HG03432 (cell line): ENCODE results near the gene ZBTB48.
A peak's percentile ranks its signal among the peaks of the same experiment; 100 is the strongest.
"Not testable (repeated sequence)": the region's sequence is repeated elsewhere in the genome, so short reads cannot be mapped to it uniquely, and the experiment has no call there.

Source experiments
- ATAC-seq: cut with Tn5 transposase; IDR thresholded peaks from one replicate; pipeline ENCODE4 v1.9.1; 2021; ENCODE audit warnings: mild to moderate bottlenecking, moderate library complexity; ENCODE audit not compliant: unreplicated experiment

ZBTB48 gene

DNA sequence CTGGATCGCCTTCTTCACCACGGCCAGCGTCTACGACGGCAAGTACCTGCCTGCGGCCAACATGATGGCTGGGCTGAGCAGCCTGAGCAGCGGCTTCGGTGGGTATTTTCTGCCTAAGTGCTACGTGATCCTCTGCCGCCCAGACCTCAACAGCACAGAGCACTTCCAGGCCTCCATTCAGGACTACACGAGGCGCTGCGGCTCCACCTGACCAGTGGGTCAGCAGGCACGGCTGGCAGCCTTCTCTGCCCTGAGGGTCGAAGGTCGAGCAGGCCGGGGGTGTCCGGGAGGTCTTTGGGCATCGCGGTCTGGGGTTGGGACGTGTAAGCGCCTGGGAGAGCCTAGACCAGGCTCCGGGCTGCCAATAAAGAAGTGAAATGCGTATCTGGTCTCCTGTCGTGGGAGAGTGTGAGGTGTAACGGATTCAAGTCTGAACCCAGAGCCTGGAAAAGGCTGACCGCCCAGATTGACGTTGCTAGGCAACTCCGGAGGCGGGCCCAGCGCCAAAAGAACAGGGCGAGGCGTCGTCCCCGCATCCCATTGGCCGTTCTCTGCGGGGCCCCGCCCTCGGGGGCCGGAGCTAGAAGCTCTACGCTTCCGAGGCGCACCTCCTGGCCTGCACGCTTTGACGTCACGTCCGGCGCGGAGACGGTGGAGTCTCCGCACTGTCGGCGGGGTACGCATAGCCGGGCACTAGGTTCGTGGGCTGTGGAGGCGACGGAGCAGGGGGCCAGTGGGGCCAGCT lies at the start of gene ZBTB48:
Gene ZBTB48, plus strand, starts transcription at position 621 of the 745 bp plus-strand sequence. CDS start 616 bp downstream, outside the sequence.
- peak; percentile 96 for ATAC-seq

DNA sequence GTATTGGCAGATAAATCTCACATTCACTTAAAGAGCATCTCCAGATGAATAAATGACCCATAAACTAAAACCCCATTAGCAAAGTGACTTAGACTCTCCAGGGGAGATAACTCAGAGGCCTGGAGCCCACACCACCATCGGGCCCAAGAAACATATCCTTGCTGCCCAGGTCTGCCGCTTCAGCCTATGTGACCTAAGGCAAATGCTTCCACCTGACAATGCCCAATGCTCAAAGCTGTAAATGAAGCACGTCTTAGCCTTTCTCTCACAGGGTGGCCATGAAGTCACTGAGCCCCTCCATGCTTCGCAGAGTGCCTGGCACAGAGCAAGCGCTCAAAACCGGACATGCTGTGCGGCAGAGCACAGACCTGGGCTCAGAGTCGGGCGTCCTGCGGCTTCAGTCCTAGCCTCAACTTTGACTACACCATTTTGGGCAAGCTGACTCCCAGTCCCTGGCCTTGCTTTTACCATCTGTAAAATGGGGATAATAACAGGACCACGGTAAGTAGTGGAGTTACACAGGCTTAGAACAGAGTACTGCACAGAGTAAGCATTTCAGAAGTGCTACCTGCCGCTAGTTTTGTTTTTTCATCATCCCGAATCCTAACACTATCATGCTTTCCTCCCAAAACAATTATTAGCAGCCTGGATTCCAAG lies 49.2 kb upstream of the ZBTB48 start:
- ATAC-seq: no peak

DNA sequence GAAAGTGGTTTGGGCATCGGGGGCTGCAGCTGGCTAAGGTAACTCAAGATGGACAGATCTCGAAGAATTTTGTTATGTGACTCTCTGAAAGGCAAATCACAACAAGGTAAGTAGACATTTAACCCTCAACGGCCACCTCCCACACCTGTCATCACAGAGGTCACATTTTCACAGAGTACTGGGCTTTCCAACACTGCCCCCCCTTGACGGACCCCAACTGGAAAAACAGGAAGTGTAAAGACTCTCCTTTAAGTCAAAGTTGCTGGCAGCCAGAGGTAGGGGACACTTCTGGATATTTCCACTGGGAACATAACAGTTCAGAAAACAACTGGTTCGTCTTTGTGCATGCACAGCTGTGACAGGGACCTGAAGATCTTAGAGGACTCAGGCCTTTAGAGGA lies 47.8 kb upstream of the ZBTB48 start:
- ATAC-seq: no peak

DNA sequence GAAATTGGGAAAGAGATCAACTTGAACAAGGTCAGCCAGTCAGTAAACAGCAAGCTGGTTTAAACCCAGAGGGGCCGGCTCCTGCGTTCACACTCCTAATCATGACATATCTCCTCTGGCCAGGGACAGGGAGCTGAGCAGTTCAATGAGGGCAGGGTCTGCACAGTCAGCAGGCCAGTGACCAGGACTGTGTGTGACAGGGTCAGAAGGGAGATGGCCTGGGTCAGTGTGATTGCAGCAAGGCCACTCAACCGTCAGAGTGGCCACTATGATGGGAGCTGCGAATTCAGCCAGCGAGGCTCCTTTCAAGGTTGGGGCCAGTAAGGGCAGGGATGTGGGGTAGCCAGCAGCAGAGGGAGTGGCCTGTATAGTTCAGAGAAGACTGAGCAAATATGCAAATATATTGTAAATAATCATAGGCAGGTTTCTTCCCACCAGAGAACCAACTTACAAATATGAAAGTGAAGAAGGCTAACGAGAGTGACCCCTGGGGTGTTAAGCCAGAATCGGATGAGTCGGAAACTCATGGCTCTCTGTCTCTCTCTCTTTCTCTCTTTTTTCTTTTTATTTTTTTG lies 45.5 kb upstream of the ZBTB48 start:
- ATAC-seq: no peak

DNA sequence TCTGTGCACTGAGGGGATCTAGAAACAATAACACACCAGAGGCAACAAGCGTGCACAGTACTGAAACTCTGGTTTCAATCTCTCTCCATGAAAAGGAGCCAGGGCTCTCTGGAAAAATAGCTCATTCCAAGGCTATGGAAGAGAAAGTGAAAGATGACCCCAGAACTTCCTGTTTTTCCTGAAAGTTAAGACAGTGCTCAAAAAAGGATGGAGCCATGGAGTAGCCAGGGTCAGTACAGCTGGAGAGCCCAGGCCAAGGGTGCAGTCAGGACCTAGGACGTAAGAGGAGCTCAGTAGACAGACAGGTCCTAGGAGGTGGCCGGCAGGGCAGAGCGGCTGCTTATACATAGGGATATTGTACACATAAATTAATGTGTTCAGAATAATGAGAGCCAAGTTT lies 44.6 kb upstream of the ZBTB48 start:
- no peak for ATAC-seq

DNA sequence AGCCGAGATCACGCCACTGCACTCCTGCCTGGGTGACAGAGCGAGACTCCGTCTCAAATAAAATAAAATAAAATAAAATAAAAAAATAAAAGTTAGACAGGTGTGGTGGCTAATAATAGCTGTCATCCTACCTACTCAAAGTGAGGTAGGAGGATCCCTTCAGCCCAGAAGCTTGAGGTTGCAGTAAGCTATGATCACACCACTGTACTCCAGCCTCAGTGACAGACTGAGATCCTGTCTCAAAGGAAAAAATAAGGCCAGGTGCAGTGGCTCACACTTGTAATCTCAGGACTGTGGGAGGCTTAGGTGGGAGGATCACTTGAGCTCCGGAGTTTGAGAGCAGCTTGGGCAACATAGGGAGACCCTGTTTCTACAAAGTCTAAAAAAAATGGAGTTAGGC lies 43.5 kb upstream of the ZBTB48 start:
- ATAC-seq: no peak

DNA sequence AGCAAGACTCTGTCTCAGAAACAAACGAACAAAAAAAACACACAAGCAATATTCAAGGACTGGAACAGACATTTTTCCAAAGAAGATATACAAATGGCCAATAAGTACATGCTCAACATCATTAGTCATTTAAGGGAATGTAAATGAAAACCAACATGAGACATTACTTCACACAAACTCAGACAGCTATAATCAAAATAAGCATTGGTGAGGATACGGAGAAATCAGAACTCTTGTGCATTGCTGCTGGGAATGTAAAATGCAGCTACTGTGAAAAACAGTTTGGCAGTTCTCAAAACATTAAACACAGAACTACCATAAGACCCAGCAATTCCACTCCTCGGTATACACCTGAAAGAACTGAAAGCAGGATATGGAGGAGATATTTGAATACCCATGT lies 40.8 kb upstream of the ZBTB48 start:
- no peak for ATAC-seq

DNA sequence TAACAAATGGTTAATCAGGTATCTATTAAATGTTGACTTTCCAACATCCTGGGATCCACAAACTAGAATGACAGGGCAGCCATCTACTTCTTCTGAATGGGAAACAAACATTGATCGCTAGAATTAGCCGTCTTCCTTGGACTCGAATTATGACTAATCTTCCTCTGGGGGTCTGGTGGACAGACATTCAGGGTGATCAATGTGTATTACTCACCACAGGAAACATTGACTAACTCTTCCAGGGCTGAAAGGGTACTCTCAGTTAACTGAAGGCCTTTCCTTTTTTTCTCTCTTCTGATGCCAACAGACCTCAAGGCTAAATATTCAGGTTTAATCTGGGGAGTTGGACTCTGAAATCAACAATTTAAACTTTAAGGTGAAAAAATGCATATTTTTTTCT lies 35.0 kb upstream of the ZBTB48 start:
- ATAC-seq: no peak

DNA sequence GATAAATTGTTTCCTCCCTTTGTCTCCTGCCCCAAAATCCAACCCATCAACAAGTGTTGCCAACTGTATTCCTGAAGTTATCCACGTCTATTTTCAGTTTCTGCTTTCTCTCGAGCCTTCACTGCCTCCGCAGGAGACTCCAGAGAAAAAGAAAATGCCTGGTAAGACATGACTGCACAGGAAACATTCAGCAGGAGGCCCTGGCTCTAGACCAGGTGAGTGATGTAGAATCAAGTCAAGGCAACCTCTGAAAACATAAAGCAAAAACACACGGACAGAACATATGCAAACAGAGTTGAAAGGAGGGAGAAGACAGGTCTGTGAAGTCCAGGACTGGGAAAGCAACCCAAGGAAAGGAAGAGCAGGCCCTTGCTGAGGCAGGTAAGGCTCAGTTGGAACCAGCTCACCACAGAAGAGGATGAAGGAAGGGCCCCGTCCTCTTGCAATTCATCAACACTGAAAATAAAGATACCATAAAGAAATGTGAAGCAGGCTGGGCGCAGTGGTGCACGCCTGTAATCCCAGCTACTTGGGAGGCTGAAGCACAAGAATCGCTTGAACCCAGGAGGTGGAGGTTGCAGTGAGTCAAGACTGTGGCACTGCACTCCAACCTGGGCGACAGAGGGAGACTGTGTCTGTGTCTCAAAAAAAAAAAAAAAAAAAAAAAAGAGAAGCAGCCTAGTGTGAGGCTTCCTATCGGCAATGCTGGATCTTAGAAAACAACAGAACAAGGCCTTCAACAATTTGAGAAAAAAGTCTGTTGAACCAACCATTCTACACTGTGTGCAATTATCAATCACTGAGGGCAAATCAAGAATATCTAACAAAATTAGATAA lies 34.3 kb upstream of the ZBTB48 start:
- ATAC-seq: no peak

DNA sequence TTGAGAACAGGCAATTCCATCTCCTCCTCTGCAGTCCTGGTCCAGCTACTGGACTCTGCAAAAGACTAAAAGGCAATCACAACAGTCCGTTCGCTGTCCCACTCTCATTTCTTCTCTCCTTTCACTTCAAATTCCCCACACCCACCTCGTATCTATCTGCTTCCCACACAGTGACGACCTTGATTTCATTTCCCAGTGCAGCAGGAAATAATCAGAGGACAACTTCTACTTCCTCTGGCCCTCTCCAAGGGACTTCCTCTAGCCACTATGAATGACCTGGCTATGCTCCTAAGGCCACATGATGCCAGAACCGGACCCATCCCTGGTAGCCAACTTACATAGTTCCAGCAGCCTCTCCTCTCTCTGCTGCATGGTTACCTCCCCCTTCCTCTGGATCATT lies 33.5 kb upstream of the ZBTB48 start:
- no peak for ATAC-seq

DNA sequence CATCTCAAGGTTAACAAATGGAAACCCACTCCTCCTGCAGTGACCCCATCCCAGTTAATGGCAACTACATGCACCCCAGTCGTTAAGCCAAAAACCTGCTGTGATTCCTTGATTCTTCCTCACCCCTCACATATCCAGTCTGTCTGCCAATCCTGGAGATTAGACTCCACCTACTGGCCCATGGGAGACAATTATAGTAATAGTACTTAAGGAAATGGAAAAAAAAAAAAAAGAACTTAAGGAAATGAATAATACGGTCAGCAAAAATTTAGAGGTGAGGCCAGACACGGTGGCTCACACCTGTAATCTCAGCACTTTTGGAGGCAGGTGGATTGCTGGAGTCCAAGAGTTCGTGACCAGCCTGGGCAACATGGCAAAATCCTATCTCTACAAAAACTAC lies 32.5 kb upstream of the ZBTB48 start:
- ATAC-seq: no peak

DNA sequence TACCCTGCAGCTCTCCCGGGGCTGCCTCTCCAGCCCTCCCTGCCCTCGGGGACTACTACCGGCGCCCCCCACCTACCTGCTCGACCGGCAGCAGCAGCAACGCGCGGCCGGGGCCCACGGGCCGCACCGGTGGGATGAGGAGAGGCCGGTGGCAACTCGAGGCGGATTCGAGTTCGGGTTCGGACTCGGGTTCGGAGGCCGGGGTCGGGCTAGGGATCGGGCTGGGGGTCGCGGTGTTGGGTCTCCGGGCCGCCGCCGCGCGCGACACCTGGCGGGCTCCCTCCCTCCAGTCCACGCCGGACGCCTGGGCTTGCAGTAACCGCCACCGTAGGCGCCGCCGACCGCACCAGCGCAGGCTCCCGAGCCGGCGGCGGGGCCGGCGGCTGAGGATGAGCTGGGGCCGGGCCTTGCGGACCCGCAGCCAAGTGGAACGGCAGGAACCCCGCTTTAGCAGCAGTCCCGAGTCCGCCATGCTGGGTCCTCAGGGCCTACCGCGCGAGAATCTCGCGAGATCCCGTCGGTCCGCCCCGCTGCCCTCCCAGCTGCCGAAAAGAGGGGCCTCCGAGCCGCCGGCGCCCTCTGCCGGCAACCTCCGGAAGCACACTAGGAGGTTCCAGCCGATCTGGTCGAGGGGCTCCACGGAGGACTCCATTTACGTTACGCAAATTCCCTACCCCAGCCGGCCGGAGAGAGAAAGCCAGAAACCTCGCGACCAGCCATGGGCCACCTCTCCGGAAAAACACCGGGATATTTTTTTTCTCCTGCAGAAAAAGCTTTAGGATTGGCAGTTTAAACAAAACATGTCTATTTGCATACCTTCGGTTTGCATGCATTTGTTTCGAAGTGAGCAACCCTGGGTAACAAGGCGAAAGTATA lies 25.5 kb upstream of the ZBTB48 start, which contains the start of gene NOL9:
Gene NOL9, minus strand, starts transcription at position 483 of the 876 bp plus-strand sequence. Its CDS starts 11 bp downstream, at position 472.
- ATAC-seq: peak; percentile 93

DNA sequence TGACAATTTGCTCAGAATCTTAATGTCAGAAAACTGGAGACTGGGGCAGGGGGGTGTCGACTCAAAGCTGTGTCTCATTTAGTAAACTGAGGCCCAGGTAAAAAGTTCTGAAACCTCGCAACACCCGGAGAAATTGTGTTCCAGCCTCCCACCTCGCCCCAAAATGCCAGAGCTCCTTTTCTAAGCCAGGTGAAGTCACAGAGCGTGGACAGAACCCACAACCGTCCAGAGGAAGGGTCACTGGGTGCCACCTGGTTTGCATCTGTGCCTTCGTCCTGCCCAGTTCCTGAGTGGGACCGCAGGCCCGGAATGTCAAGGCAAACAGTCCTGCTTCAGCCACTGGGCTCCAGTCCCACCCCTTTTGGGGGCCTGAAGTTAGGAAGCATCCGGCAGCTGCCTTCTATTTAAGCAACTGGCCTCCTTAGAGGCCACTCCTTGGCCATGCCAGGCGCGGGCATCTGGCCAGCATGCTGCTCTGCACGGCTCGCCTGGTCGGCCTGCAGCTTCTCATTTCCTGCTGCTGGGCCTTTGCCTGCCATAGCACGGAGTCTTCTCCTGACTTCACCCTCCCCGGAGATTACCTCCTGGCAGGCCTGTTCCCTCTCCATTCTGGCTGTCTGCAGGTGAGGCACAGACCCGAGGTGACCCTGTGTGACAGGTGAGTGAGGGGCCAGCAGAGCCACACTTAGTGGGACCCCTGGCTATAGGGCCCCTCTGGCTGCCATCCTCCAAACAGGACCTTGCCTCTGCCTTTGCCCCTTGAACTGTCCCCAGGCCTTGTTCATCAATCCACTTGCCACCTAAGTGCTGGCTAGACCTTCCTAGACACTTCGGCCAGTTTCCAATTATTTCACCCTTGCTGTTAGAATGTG lies 24.7 kb upstream of the ZBTB48 start, which contains the start of gene TAS1R1:
Gene TAS1R1, plus strand, starts transcription at position 401 of the 872 bp plus-strand sequence. Its CDS starts 67 bp downstream, at position 468.
- no peak for ATAC-seq

DNA sequence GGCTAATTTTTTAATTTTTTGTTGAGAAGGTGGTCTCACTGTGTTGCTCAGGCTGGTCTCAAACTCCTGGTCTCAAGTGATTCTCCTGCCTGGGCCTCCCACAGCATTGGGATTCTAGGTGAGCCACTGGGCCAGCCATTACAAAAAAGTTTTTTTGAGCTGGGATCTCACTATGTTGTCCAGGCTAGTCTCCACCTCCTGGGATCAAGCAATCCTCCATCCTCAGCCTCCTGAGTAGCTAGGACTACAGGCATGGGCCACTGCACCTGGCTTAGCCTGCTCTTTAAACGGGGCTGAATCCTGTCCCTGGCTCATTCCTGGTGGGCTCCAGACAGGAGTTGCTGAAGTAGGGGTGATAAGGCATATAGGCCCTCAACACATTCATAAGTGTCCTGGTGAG lies 22.2 kb upstream of the ZBTB48 start:
- ATAC-seq: no peak

DNA sequence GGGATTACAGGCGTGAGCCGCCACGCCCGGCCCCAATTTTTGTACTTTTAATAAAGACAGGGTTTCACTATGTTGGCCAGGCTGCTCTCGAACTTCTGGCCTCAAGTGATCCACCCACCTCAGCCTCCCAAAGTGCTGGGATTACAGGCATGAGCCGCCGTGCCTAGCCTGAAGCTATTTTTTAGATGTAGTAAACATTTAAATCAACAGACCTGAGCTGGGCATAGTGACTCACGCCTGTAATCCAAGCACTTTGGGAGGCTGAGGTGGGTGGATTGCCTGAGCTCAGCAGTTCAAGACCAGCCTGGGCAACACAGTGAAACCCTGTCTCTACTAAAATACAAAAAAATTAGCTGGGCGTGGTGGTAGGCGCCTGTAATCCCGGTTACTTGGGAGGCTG lies 20.6 kb upstream of the ZBTB48 start:
- not testable (repeated sequence) for ATAC-seq

DNA sequence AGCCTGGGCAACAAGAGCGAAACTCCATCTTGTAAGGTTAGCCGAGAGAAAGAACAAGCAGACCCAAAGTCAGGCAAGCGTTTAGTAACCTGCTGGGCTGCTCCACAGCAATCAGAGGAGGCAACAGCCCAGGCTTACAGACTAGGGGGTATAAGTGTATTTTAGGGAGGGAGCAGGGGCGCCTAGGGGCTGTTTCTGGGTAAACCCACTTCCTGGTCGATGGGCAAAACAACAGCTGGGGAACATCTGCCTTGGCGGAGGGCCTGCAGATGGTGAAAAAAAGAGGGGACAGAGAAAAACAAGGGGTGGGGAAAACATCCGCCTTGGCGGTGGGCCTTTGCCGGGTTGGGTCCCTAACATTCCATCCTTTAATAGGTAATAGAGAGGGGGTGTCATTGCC lies 19.5 kb upstream of the ZBTB48 start:
- no peak for ATAC-seq

DNA sequence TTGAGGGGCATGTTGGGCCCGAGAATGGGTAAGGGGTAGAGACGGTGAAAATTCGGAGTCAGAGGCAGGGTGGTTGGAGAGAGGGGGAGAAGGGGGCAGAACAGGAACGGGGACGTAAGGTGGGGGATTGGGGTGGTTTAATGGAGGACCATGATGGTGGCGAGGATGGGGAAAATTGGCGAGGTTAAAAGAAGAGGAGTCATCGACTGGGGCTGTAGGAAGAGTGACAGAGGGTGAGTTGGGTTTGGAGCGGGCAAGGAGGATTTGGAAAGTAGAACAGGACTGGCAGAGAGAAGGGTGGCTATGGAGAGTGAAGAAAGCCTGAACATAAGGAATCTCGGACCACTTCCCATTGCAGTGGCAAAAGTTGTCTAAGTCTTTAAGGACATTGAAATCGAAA lies 10.8 kb upstream of the ZBTB48 start:
- ATAC-seq: no peak

DNA sequence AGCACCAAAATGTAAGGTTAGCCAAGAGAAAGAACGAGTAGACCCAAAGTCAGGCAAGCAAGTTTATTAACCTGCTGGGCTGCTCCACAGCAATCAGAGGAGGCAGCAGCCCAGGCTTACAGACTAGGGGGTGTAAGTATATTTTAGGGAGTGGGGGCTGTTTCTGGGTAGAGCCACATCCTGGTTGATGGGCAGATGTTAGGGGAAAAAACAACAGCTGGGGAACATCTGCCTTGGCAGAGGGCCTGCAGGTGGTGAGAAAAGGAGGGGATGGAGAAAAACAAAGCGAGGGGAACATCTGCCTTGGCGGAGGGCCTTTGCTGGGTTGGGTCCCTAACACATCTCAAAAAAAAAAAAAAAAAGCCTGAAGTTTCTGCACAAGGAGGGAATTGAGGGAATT lies 9.7 kb upstream of the ZBTB48 start:
- no peak for ATAC-seq

DNA sequence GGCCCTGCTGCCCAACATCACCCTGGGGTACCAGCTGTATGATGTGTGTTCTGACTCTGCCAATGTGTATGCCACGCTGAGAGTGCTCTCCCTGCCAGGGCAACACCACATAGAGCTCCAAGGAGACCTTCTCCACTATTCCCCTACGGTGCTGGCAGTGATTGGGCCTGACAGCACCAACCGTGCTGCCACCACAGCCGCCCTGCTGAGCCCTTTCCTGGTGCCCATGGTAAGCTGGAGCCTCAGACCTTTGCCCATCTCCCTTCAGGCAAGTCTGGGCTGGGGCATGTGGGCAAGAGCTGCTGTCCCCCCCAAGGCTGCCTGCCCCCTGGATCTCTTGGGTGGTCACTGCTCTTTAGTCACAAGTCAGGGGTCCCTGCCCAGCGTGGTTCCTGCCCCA lies 8.8 kb upstream of the ZBTB48 start:
- no peak for ATAC-seq
